Nephron progenitor cell (in vitro differentiated cells): Measurements from ENCODE around the gene ACKR3.

Source experiments
- DNase-seq: peaks from one replicate; pipeline ENCODE4 v3.0.0; 2021
- H3K27ac Mint-ChIP-seq: 2 replicates; pipeline ENCODE4 v1.8.0; 2021; ENCODE audit warnings: mild to moderate bottlenecking, moderate library complexity, mixed read lengths
- H3K27me3 Mint-ChIP-seq: 2 replicates; pipeline ENCODE4 v1.8.0; 2021; ENCODE audit warnings: mild to moderate bottlenecking, low read depth, mixed read lengths; ENCODE audit not compliant: poor library complexity
- H3K36me3 Mint-ChIP-seq: 2 replicates; pipeline ENCODE4 v1.8.0; 2021; ENCODE audit warnings: low read depth, mixed read lengths
- H3K4me1 Mint-ChIP-seq: 2 replicates; pipeline ENCODE4 v1.8.0; 2021; ENCODE audit warnings: mixed read lengths
- H3K4me3 Mint-ChIP-seq: 2 replicates; pipeline ENCODE4 v1.8.0; 2021; ENCODE audit warnings: mild to moderate bottlenecking, moderate library complexity, mixed read lengths
- H3K9me3 Mint-ChIP-seq: 2 replicates; pipeline ENCODE4 v1.8.0; 2021; ENCODE audit warnings: mild to moderate bottlenecking, moderate library complexity, mixed read lengths
- CTCF ChIP-seq: fragments of 200-600 bp; sonication (generic); IDR thresholded peaks from 2 replicates; pipeline ENCODE4 v1.5.0; 2021; ENCODE audit warnings: antibody characterized with exemption

The ACKR3 gene

GRCh38 chr2:236535024-236535423 is 34.6 kb upstream of the ACKR3 start:
- TF ChIP-seq CTCF, result no peak
- peaks cover 13% of the 10 kb centered on the region for H3K4me1 Mint-ChIP-seq
- DNase-seq, result no peak
- H3K27ac Mint-ChIP-seq, result peak overlapping the region; percentile 35
- H3K36me3 Mint-ChIP-seq, result no peaks in the 10 kb centered on the region
- peaks cover 39% of the 10 kb centered on the region for H3K27me3 Mint-ChIP-seq
- peaks cover 8% of the 10 kb centered on the region for H3K9me3 Mint-ChIP-seq
- H3K4me3 Mint-ChIP-seq, result no peak overlapping the region

- no peak for TF ChIP-seq CTCF
- Mint-ChIP-seq H3K4me3 (no peak overlapping the region), H3K36me3 (no peaks in the 10 kb centered on the region), H3K4me1 (peaks cover 13% of the 10 kb centered on the region), H3K27ac (no peak overlapping the region), H3K27me3 (peaks cover 30% of the 10 kb centered on the region), H3K9me3 (peaks cover 2% of the 10 kb centered on the region)
- DNase-seq, result no peak
Observed at GRCh38 chr2:236536727-236537398, 32.8 kb upstream of the ACKR3 start.

DNA sequence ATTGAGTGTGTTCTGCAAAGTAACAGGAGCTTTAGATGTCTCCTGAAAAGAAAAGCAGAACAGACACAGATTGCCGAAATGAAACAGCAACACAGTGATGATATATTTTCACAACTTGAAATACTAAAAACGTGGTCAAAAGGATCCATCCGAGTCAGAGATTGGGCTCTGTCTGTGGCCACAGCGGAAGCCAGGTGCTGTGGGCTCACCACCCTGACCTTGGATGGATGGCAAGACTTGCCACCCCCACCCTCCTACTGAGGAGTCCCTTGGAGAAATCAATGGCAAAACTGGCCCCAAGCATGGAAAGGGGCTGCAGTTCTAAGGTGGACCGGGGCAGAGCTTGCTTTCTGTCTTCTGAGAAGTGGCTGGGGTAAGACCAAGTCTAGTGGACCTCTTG is 31.4 kb upstream of the ACKR3 start:
- H3K9me3 Mint-ChIP-seq, result no peaks in the 10 kb centered on the region
- H3K27ac Mint-ChIP-seq, result no peak overlapping the region
- peaks cover 13% of the 10 kb centered on the region for H3K4me1 Mint-ChIP-seq
- no peak for TF ChIP-seq CTCF
- peaks cover 23% of the 10 kb centered on the region for H3K27me3 Mint-ChIP-seq
- H3K36me3 Mint-ChIP-seq, result no peaks in the 10 kb centered on the region
- H3K4me3 Mint-ChIP-seq, result no peak overlapping the region
- no peak for DNase-seq

- Mint-ChIP-seq H3K27me3 (peaks cover 21% of the 10 kb centered on the region), H3K9me3 (no peaks in the 10 kb centered on the region), H3K4me1 (peaks cover 5% of the 10 kb centered on the region), H3K36me3 (no peaks in the 10 kb centered on the region), H3K27ac (no peak overlapping the region), H3K4me3 (no peak overlapping the region)
- no peak for DNase-seq
- TF ChIP-seq CTCF, result no peak
Observed at GRCh38 chr2:236541008-236541562, 28.5 kb upstream of the ACKR3 start.

GRCh38 chr2:236544362-236544761 is 25.3 kb upstream of the ACKR3 start:
- DNase-seq, result no peak
- TF ChIP-seq CTCF, result no peak
- Mint-ChIP-seq H3K27ac (no peak overlapping the region), H3K36me3 (peaks cover 4% of the 10 kb centered on the region), H3K4me3 (no peak overlapping the region), H3K27me3 (peaks cover 22% of the 10 kb centered on the region), H3K9me3 (peaks cover 20% of the 10 kb centered on the region), H3K4me1 (peaks cover 5% of the 10 kb centered on the region)

- Mint-ChIP-seq H3K9me3 (peaks cover 21% of the 10 kb centered on the region), H3K4me3 (no peak overlapping the region), H3K27ac (no peak overlapping the region), H3K27me3 (peaks cover 22% of the 10 kb centered on the region), H3K36me3 (peaks cover 4% of the 10 kb centered on the region), H3K4me1 (peaks cover 7% of the 10 kb centered on the region)
- DNase-seq, result no peak
- TF ChIP-seq CTCF, result no peak
Observed at GRCh38 chr2:236545248-236545658, 24.4 kb upstream of the ACKR3 start.
